B cell (primary cell): ENCODE results near the gene BTD. TPM values are rescaled to one million over a fixed set of nuclear protein-coding genes. Genes with fewer than 3 reads are reported as not detected.

Experiments used
- ATAC-seq: fragments of 200-7000 bp; cut with Tn5 transposase; one replicate; pipeline ENCODE4 v1.10.0; 2021; ENCODE audit warnings: low read depth, mild to moderate bottlenecking, moderate number of reproducible peaks, moderate library complexity
- CTCF ChIA-PET: fragments of 350-600 bp; sonication (Branson Sonifier 250); formaldehyde crosslinking; loops from one replicate; lab custom pipeline; 2021; ENCODE audit warnings: antibody characterized with exemption, inconsistent platforms; lab: Charles Lee
- POLR2A ChIA-PET: fragments of 350-600 bp; sonication (Branson Sonifier 250); formaldehyde crosslinking; loops from one replicate; lab custom pipeline; 2021; ENCODE audit warnings: antibody characterized with exemption; lab: Charles Lee
- DNase-seq: peaks from one replicate; pipeline ENCODE4 v3.0.0; 2013
- H2AFZ ChIP-seq: 2 replicates; pipeline ENCODE4 v1.6.1; 2012; ENCODE audit warnings: mild to moderate bottlenecking, low read depth, low read length; ENCODE audit not compliant: insufficient read depth, poor library complexity, severe bottlenecking
- H3K27ac ChIP-seq, 2 donors: 1 replicate in 1 of 2; 2 replicates in 1 of 2; pipeline ENCODE4 v1.5.1; 2012 to 2013; ENCODE audit warnings: low read length in 2 of 2, mild to moderate bottlenecking in 2 of 2, moderate library complexity in 1 of 2
- H3K27me3 ChIP-seq, 4 experiments: fragments of 200-600 bp in 1 of 4; sonication (generic) in 1 of 4; replicated peaks in 1 of 4; 1 replicate in 2 of 4; 2 replicates in 2 of 4; pipeline versions ENCODE4 v1.6.1 to v1.7.0; 2013 to 2016; ENCODE audit warnings: low read length in 3 of 4, mild to moderate bottlenecking in 2 of 4, mixed read lengths in 1 of 4, moderate library complexity in 1 of 4; ENCODE audit not compliant: insufficient read depth in 4 of 4, control insufficient read depth in 3 of 4; ENCODE audit errors: control extremely low read depth in 1 of 4
- H3K36me3 ChIP-seq, 2 experiments: replicated peaks in 1 of 2; 1 replicate in 1 of 2; 2 replicates in 1 of 2; pipeline versions ENCODE4 v1.6.1 to v1.7.1; 2013; ENCODE audit warnings: low read length in 1 of 2; ENCODE audit not compliant: insufficient read depth in 2 of 2, control insufficient read depth in 1 of 2; ENCODE audit errors: control extremely low read depth in 1 of 2, extremely low read depth in 1 of 2
- H3K4me1 ChIP-seq, 2 donors: fragments of 200-600 bp in 1 of 2; sonication (generic) in 1 of 2; 1 replicate in 1 of 2; 2 replicates in 1 of 2; pipeline versions ENCODE4 v1.5.1 to v1.6.1; 2013 to 2017; ENCODE audit warnings: low read length in 2 of 2; ENCODE audit not compliant: control insufficient read depth in 2 of 2, insufficient read depth in 2 of 2
- H3K4me2 ChIP-seq: replicated peaks from 2 replicates; pipeline ENCODE3; 2012; ENCODE audit warnings: mild to moderate bottlenecking, low read depth, low read length; ENCODE audit not compliant: poor library complexity, severe bottlenecking
- H3K4me3 ChIP-seq, 5 experiments: fragments of 200-600 bp in 1 of 5; sonication (generic) in 1 of 5; 1 replicate in 3 of 5; 2 replicates in 2 of 5; pipeline versions ENCODE4 v1.5.1 to v1.7.0; 2011 to 2016; ENCODE audit warnings: low read length in 4 of 5, mild to moderate bottlenecking in 4 of 5, low read depth in 2 of 5, control low read depth in 1 of 5, moderate library complexity in 1 of 5; ENCODE audit not compliant: insufficient read depth in 1 of 5; ENCODE audit errors: control extremely low read depth in 1 of 5, extremely low read depth in 1 of 5
- H3K79me2 ChIP-seq: fragments of 200-600 bp; sonication (generic); one replicate; pipeline ENCODE4 v1.6.0; 2016; ENCODE audit warnings: low read length; ENCODE audit not compliant: control insufficient read depth, insufficient read depth
- H3K9ac ChIP-seq: fragments of 200-600 bp; sonication (generic); 2 replicates; pipeline ENCODE4 v1.6.1; 2017; ENCODE audit warnings: mild to moderate bottlenecking, low read length, moderate library complexity
- H3K9me3 ChIP-seq, 3 donors: one replicate each; pipeline versions ENCODE4 v1.6.1 to v1.7.1; 2013; ENCODE audit warnings: low read length in 2 of 3; ENCODE audit not compliant: control insufficient read depth in 2 of 3, insufficient read depth in 1 of 3; ENCODE audit errors: control extremely low read depth in 1 of 3
- H4K20me1 ChIP-seq: 2 replicates; pipeline ENCODE4 v1.6.0; 2012; ENCODE audit warnings: mild to moderate bottlenecking, low read length; ENCODE audit not compliant: insufficient read depth, control insufficient read depth, poor library complexity, severe bottlenecking
- H3K27ac Mint-ChIP-seq: one replicate; pipeline ENCODE4 v1.8.0; 2021; ENCODE audit warnings: mixed read lengths
- H3K27me3 Mint-ChIP-seq: one replicate; pipeline ENCODE4 v1.8.0; 2021; ENCODE audit warnings: mixed read lengths
- H3K4me1 Mint-ChIP-seq: one replicate; pipeline ENCODE4 v1.8.0; 2021; ENCODE audit warnings: mixed read lengths
- H3K4me3 Mint-ChIP-seq: one replicate; pipeline ENCODE4 v1.8.0; 2021; ENCODE audit warnings: mixed read lengths
- H3K9me3 Mint-ChIP-seq: one replicate; pipeline ENCODE4 v1.8.0; 2022; ENCODE audit warnings: mixed read lengths; ENCODE audit not compliant: insufficient read depth
- CTCF ChIP-seq: fragments of 200-600 bp; IDR thresholded peaks from one replicate; pipeline ENCODE4 v1.8.0; 2022; ENCODE audit warnings: antibody characterized with exemption, mild to moderate bottlenecking
- EZH2 ChIP-seq: IDR thresholded peaks from 2 replicates; pipeline ENCODE4 v1.6.1; 2012; ENCODE audit warnings: borderline replicate concordance, low read depth, mild to moderate bottlenecking, moderate library complexity, low read length; ENCODE audit not compliant: insufficient read depth, poor library complexity, severe bottlenecking
- WGBS: methylation state at CpG from one replicate; pipeline ENCODE4 v1.1.5; 2013; ENCODE audit warnings: missing lambda C conversion rate; ENCODE audit not compliant: insufficient coverage; 5-methylcytosine and 5-hydroxymethylcytosine counted together
- intact Hi-C: fragments of 100-400 bp; cut with micrococcal nuclease; formaldehyde crosslinking; loops from one replicate; pipeline ENCODE4 v1.10.0; 2022
- polyA plus RNA-seq: library from polyadenylated mRNA; depleted of rRNA; stranded (reverse); fragments of >200 nt; gene quantifications from 2 replicates; pipeline ENCODE4 v1.2.3, GENCODE V29; 2012
- total RNA-seq, 2 donors: library from RNA; stranded (reverse); fragments of 120-200 nt in 1 of 2; gene quantifications; 1 replicate in 1 of 2; 2 replicates in 1 of 2; pipeline versions ENCODE4 v1.2.3 to v1.2.4, GENCODE V29; 2013 to 2022

Gene BTD
- total and polyA plus RNA-seq, 2 donors (not counting 1 experiment from before 2014, with no cell fraction given): 8.2 to 25.3 TPM

DNA sequence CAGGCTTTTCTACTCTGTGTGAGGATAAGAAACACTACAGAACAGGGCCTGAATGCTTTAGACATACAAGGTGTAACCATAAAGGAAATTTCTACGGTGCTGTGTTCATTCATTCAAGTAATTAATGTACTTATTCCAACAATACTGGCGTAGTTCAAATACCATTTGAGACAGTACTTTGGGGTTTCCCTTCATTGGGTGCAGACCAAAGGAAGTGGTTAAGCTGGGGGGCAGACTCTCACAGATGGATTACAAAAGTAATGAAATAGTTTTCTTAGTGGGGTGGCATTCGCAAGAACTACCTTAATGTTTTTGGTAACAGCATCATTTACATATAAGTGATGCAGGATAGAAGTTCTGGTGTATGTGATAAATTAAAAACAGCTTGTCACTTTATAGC lies 65.9 kb downstream of the BTD start:
- no peak overlapping the region for H2AFZ ChIP-seq
- ChIA-PET POLR2A (no interaction called here), CTCF (interaction anchor here (1.0 to 1.5 kb wide), 2 partner anchors 19 to 37 kb away, joined by 3 read pairs; no protein-coding TSS in a partner anchor)
- 60% methylated on average over 1 of the region's 3 CpGs for WGBS
- peaks cover 0 to 7% of the 10 kb centered on the region in 2 experiments for H3K36me3 ChIP-seq
- Mint-ChIP-seq H3K27ac (no peak overlapping the region), H3K4me3 (no peak overlapping the region), H3K27me3 (no peaks in the 10 kb centered on the region), H3K4me1 (peaks cover 18% of the 10 kb centered on the region), H3K9me3 (no peaks in the 10 kb centered on the region)
- H3K9ac ChIP-seq: no peak overlapping the region
- ATAC-seq: peak; percentile 43
- no peak for TF ChIP-seq EZH2
- TF ChIP-seq CTCF: no peak
- no peak overlapping the region for H3K27ac ChIP-seq
- H3K4me3 ChIP-seq: no peak overlapping the region
- intact Hi-C loops: no loop called here
- no peaks in the 10 kb centered on the region for H3K27me3 ChIP-seq
- no peaks in the 10 kb centered on the region for H3K9me3 ChIP-seq
- peak overlapping the region; percentile 5 for H3K4me2 ChIP-seq
- no peaks in the 10 kb centered on the region for H4K20me1 ChIP-seq
- peak; percentile 40 for DNase-seq
- peaks cover 3 to 11% of the 10 kb centered on the region in 2 donors for H3K4me1 ChIP-seq
- no peaks in the 10 kb centered on the region for H3K79me2 ChIP-seq

GRCh38 chr3:15673536-15673935 lies 72.0 kb downstream of the BTD start:
- no peaks in the 10 kb centered on the region for H3K79me2 ChIP-seq
- no peak overlapping the region for H2AFZ ChIP-seq
- H4K20me1 ChIP-seq: no peaks in the 10 kb centered on the region
- H3K4me3 ChIP-seq: no peak overlapping the region
- no peak for DNase-seq
- no peak overlapping the region for H3K27ac Mint-ChIP-seq
- no peak overlapping the region for H3K9ac ChIP-seq
- WGBS: 90% methylated on average over 1 of the region's 1 CpG
- no peak overlapping the region for H3K4me3 Mint-ChIP-seq
- H3K4me2 ChIP-seq: no peak overlapping the region
- no peaks in the 10 kb centered on the region for H3K9me3 ChIP-seq
- peaks cover 17 to 52% of the 10 kb centered on the region in 2 experiments for H3K36me3 ChIP-seq
- ChIA-PET CTCF (no interaction called here), POLR2A (no interaction called here)
- no peak for TF ChIP-seq CTCF
- no peak for TF ChIP-seq EZH2
- H3K4me1 Mint-ChIP-seq: no peaks in the 10 kb centered on the region
- ATAC-seq: no peak
- no peaks in the 10 kb centered on the region for H3K27me3 ChIP-seq
- H3K4me1 ChIP-seq: no peaks in the 10 kb centered on the region
- H3K9me3 Mint-ChIP-seq: no peaks in the 10 kb centered on the region
- no peaks in the 10 kb centered on the region for H3K27me3 Mint-ChIP-seq
- intact Hi-C loops: no loop called here
- no peak overlapping the region for H3K27ac ChIP-seq
